Measurements from ENCODE around the gene LRMDA. TPM values are rescaled to one million over a fixed set of nuclear protein-coding genes. Genes with fewer than 3 reads are reported as not detected.

LRMDA gene
- total and polyA plus RNA-seq, 2 of the 8 experiments (the other 6 are each of a cell fraction or from before 2014, with no cell fraction given): 0.86 to 2.8 TPM

DNA sequence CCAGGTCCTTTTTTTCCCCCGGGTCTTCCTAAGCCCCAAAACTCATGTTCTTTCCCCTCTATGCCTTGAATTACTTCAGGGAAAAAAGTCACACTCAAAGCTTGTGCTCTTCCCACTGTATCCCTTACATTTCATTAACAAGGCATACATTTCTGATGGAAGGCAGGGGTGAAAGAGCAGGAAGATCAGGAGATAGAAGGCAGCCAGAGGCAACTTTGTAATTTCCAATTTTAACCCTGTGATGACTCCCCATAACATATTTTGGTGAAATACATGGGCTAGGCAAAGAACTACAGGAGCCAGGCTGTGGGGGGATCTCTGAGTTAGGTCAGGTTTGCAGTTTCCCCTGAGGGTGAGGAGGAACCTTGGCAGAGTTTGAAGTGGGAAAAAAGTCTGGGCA lies 635.0 kb downstream of the LRMDA start (continued):
- TF ChIP-seq GTF2F1 (IDR thresholded peaks at IDR 0.05; ENCODE audit: borderline replicate concordance, low read depth, low read length): no peak
